CD4-positive, alpha-beta memory T cell (primary cell): ENCODE results near the gene CYS1. TPM values are rescaled to one million over a fixed set of nuclear protein-coding genes. Genes with fewer than 3 reads are reported as not detected.
A peak's percentile ranks its signal among the peaks of the same experiment; 100 is the strongest.

Experiments
- CTCF ChIA-PET: fragments of 350-600 bp; sonication (Branson Sonifier 250); formaldehyde crosslinking; loops from one replicate; lab custom pipeline; 2021; ENCODE audit warnings: inconsistent platforms; ENCODE audit not compliant: partially characterized antibody; lab: Charles Lee
- POLR2A ChIA-PET: fragments of 350-600 bp; sonication (Branson Sonifier 250); formaldehyde crosslinking; loops from one replicate; lab custom pipeline; 2021; ENCODE audit not compliant: partially characterized antibody; lab: Charles Lee
- DNase-seq, 5 donors: peaks; one replicate each; pipeline versions ENCODE4 v3.0.0 to v3.0.0-alpha.2; 2020 to 2022; ENCODE audit warnings: mixed read lengths in 1 of 5
- H3K27ac ChIP-seq: one replicate; pipeline ENCODE4 v1.7.0; 2013; ENCODE audit warnings: low read depth, low read length
- H3K27me3 ChIP-seq: 2 replicates; pipeline ENCODE4 v1.7.0; 2013; ENCODE audit warnings: mild to moderate bottlenecking, low read length, moderate library complexity; ENCODE audit not compliant: insufficient read depth
- H3K36me3 ChIP-seq: 2 replicates; pipeline ENCODE4 v1.7.0; 2013; ENCODE audit warnings: mild to moderate bottlenecking, low read length, moderate library complexity; ENCODE audit not compliant: insufficient read depth
- H3K4me1 ChIP-seq: 2 replicates; pipeline ENCODE4 v1.7.0; 2013; ENCODE audit warnings: mild to moderate bottlenecking, low read length, moderate library complexity; ENCODE audit not compliant: insufficient read depth
- H3K4me3 ChIP-seq, 2 donors: one replicate each; pipeline ENCODE4 v1.7.0; 2013; ENCODE audit warnings: low read length in 2 of 2, mild to moderate bottlenecking in 1 of 2
- H3K9me3 ChIP-seq, 2 donors: one replicate each; pipeline ENCODE4 v1.7.0; 2013; ENCODE audit warnings: low read length in 2 of 2, control low read depth in 1 of 2; ENCODE audit not compliant: control insufficient read depth in 1 of 2
- H3K27ac Mint-ChIP-seq, 7 donors: one replicate each; pipeline ENCODE4 v1.8.0; 2020 to 2021; ENCODE audit warnings: mixed read lengths in 7 of 7, mild to moderate bottlenecking in 6 of 7, inconsistent platforms in 3 of 7, moderate library complexity in 3 of 7
- H3K27me3 Mint-ChIP-seq, 2 donors: one replicate each; pipeline ENCODE4 v1.8.0; 2020 to 2021; ENCODE audit warnings: mixed read lengths in 2 of 2
- H3K36me3 Mint-ChIP-seq, 2 donors: one replicate each; pipeline ENCODE4 v1.8.0; 2020 to 2021; ENCODE audit warnings: mixed read lengths in 2 of 2, inconsistent platforms in 1 of 2, mild to moderate bottlenecking in 1 of 2
- H3K4me1 Mint-ChIP-seq, 4 donors: one replicate each; pipeline ENCODE4 v1.8.0; 2020 to 2021; ENCODE audit warnings: mixed read lengths in 4 of 4, mild to moderate bottlenecking in 1 of 4
- H3K4me3 Mint-ChIP-seq, 8 donors: one replicate each; pipeline ENCODE4 v1.8.0; 2020 to 2021; ENCODE audit warnings: mixed read lengths in 8 of 8, mild to moderate bottlenecking in 7 of 8, moderate library complexity in 6 of 8, inconsistent platforms in 3 of 8
- H3K9me3 Mint-ChIP-seq, 8 donors: one replicate each; pipeline ENCODE4 v1.8.0; 2020 to 2021; ENCODE audit warnings: mixed read lengths in 8 of 8, mild to moderate bottlenecking in 5 of 8, inconsistent platforms in 3 of 8, moderate library complexity in 1 of 8
- intact Hi-C: fragments of 100-400 bp; cut with micrococcal nuclease; formaldehyde crosslinking; loops from one replicate; pipeline ENCODE4 v1.15.1; 2023
- polyA plus RNA-seq, 2 donors: library from polyadenylated mRNA; unstranded; fragments of 300-500 nt; fragmentation: Illumina TruSeq; gene quantifications; one replicate each; pipeline ENCODE4 v1.2.3, GENCODE V29; 2021
- total RNA-seq, 2 experiments: library from RNA; stranded (reverse); gene quantifications; one replicate each; pipeline ENCODE4 v1.2.3, GENCODE V29; 2021

Gene CYS1
- not detected for total RNA-seq
- not detected for polyA plus RNA-seq

- H3K4me1 ChIP-seq, result peaks cover 24% of the 10 kb centered on the region
- CTCF ChIA-PET, result no interaction called here
- Mint-ChIP-seq H3K4me3 (peak within 1 kb of the TSS; percentile 78 to 91 (median 86)), H3K27me3 (peaks cover 53 to 60% of the 10 kb centered on the region in 2 donors), H3K36me3 (peaks cover 0 to 8% of the 10 kb centered on the region in 2 donors), H3K9me3 (peaks cover 0 to 2% (median 0%) of the 10 kb centered on the region in 8 donors), H3K4me1 (peaks cover 8 to 20% (median 11%) of the 10 kb centered on the region in 4 donors), H3K27ac (peak within 1 kb of the TSS; percentile 63 to 84 (median 77))
- peak within 1 kb of the TSS in 1 of 2 donors; percentile 32 for H3K4me3 ChIP-seq
- no peaks in the 10 kb centered on the region for H3K9me3 ChIP-seq
- H3K27ac ChIP-seq, result no peak within 1 kb of the TSS
- intact Hi-C loops, result no loop called here
- H3K36me3 ChIP-seq, result no peaks in the 10 kb centered on the region
- DNase-seq, result peak in 2 of 5 donors; percentile 7 to 17
- H3K27me3 ChIP-seq, result peaks cover 45% of the 10 kb centered on the region
- POLR2A ChIA-PET, result no interaction called here
Observed at GRCh38 chr2:10079870-10080535, at the start of gene CYS1. CYS1 (minus strand) TSS chr2:10080411; CDS start chr2:10080223, 188 bp downstream.

- intact Hi-C loops, result loop anchor here (10.0 kb wide), 1 partner anchor 205 kb away; no protein-coding TSS in a partner anchor
- Histone ChIP-seq H3K27ac (no peak overlapping the region), H3K27me3 (no peaks in the 10 kb centered on the region), H3K9me3 (no peaks in the 10 kb centered on the region), H3K4me1 (peaks cover 10% of the 10 kb centered on the region), H3K4me3 (no peak overlapping the region), H3K36me3 (no peaks in the 10 kb centered on the region)
- Mint-ChIP-seq H3K27ac (no peak overlapping the region), H3K36me3 (no peaks in the 10 kb centered on the region), H3K9me3 (no peaks in the 10 kb centered on the region), H3K4me1 (peaks cover 19 to 26% (median 22%) of the 10 kb centered on the region in 4 donors), H3K4me3 (no peak overlapping the region), H3K27me3 (peaks cover 0 to 1% of the 10 kb centered on the region in 2 donors)
- CTCF ChIA-PET, result interaction anchor here (0.6 to 11.4 kb wide), 6 partner anchors 13 to 539 kb away, joined by 3 to 178 read pairs (median 8); no protein-coding TSS in a partner anchor
- POLR2A ChIA-PET, result interaction anchor here (1.0 kb wide), 1 partner anchor 319 kb away, joined by 3 read pairs; the partner anchor contains the start of gene ODC1
- no peak for DNase-seq
Observed at GRCh38 chr2:10129490-10129889, 49.3 kb upstream of the CYS1 start.

- POLR2A ChIA-PET, result interaction anchor here (1.4 kb wide), 1 partner anchor 13 kb away, joined by 4 read pairs; no protein-coding TSS in a partner anchor
- peaks cover 26 to 37% (median 28%) of the 10 kb centered on the region in 4 donors for H3K4me1 Mint-ChIP-seq
- peaks cover 20% of the 10 kb centered on the region for H3K4me1 ChIP-seq
- H3K27ac Mint-ChIP-seq, result peak overlapping the region in 2 of 7 donors; percentile 11 to 33
- peaks cover 5 to 9% of the 10 kb centered on the region in 2 donors for H3K27me3 Mint-ChIP-seq
- peaks cover 1% of the 10 kb centered on the region for H3K27me3 ChIP-seq
- no peak overlapping the region for H3K4me3 ChIP-seq
- H3K9me3 ChIP-seq, result no peaks in the 10 kb centered on the region
- no peaks in the 10 kb centered on the region for H3K9me3 Mint-ChIP-seq
- H3K36me3 ChIP-seq, result no peaks in the 10 kb centered on the region
- no peak for DNase-seq
- no peaks in the 10 kb centered on the region for H3K36me3 Mint-ChIP-seq
- H3K4me3 Mint-ChIP-seq, result peak overlapping the region in 1 of 8 donors; percentile 36
- CTCF ChIA-PET, result interaction anchor here (0.5 to 11.4 kb wide), 7 partner anchors 14 to 540 kb away, joined by 3 to 178 read pairs (median 5); no protein-coding TSS in a partner anchor
- H3K27ac ChIP-seq, result no peak overlapping the region
- intact Hi-C loops, result loop anchor here (10.0 kb wide), 1 partner anchor 206 kb away; no protein-coding TSS in a partner anchor
Observed at GRCh38 chr2:10128420-10128819, 48.2 kb upstream of the CYS1 start.

- Histone ChIP-seq H3K9me3 (no peaks in the 10 kb centered on the region), H3K4me3 (no peak overlapping the region), H3K36me3 (no peaks in the 10 kb centered on the region), H3K4me1 (peaks cover 33% of the 10 kb centered on the region), H3K27ac (no peak overlapping the region), H3K27me3 (peaks cover 5% of the 10 kb centered on the region)
- ChIA-PET POLR2A (interaction anchor here (2.9 kb wide), 1 partner anchor 15 kb away, joined by 10 read pairs; no protein-coding TSS in a partner anchor), CTCF (interaction anchor here (0.9 to 11.4 kb wide), 7 partner anchors 15 to 309 kb away, joined by 3 to 178 read pairs (median 7); no protein-coding TSS in a partner anchor)
- Mint-ChIP-seq H3K27me3 (peaks cover 5 to 12% of the 10 kb centered on the region in 2 donors), H3K27ac (no peak overlapping the region), H3K36me3 (peaks cover 0 to 3% of the 10 kb centered on the region in 2 donors), H3K4me3 (no peak overlapping the region), H3K9me3 (no peaks in the 10 kb centered on the region), H3K4me1 (peaks cover 31 to 46% (median 34%) of the 10 kb centered on the region in 4 donors)
- intact Hi-C loops, result loop anchor here (10.0 kb wide), 1 partner anchor 208 kb away; no protein-coding TSS in a partner anchor
- no peak for DNase-seq
Observed at GRCh38 chr2:10126632-10127026, 46.4 kb upstream of the CYS1 start.

- peaks cover 5 to 12% of the 10 kb centered on the region in 2 donors for H3K27me3 Mint-ChIP-seq
- DNase-seq, result no peak
- H3K4me1 Mint-ChIP-seq, result peaks cover 35 to 52% (median 38%) of the 10 kb centered on the region in 4 donors
- peaks cover 0 to 4% of the 10 kb centered on the region in 2 donors for H3K36me3 Mint-ChIP-seq
- no peaks in the 10 kb centered on the region for H3K9me3 Mint-ChIP-seq
- Histone ChIP-seq H3K27me3 (peaks cover 5% of the 10 kb centered on the region), H3K9me3 (no peaks in the 10 kb centered on the region), H3K27ac (no peak overlapping the region), H3K4me3 (no peak overlapping the region), H3K36me3 (no peaks in the 10 kb centered on the region), H3K4me1 (peaks cover 38% of the 10 kb centered on the region)
- POLR2A ChIA-PET, result interaction anchor here (2.9 to 3.3 kb wide), 2 partner anchors 16 to 283 kb away, joined by 10 to 25 read pairs; no protein-coding TSS in a partner anchor
- intact Hi-C loops, result loop anchor here (10.0 kb wide), 1 partner anchor 209 kb away; no protein-coding TSS in a partner anchor
- H3K27ac Mint-ChIP-seq, result peak overlapping the region in 3 of 7 donors; percentile 74 to 81 (median 80)
- CTCF ChIA-PET, result interaction anchor here (0.7 to 11.4 kb wide), 17 partner anchors 9 to 537 kb away, joined by 3 to 178 read pairs (median 4); no protein-coding TSS in a partner anchor
- H3K4me3 Mint-ChIP-seq, result peak overlapping the region in 1 of 8 donors; percentile 71
Observed at GRCh38 chr2:10125842-10126631, 45.8 kb upstream of the CYS1 start.

- Mint-ChIP-seq H3K36me3 (peaks cover 0 to 6% of the 10 kb centered on the region in 2 donors), H3K27ac (peak overlapping the region in 2 of 7 donors; percentile 65 to 81), H3K4me1 (peaks cover 34 to 64% (median 45%) of the 10 kb centered on the region in 4 donors), H3K27me3 (peaks cover 5 to 12% of the 10 kb centered on the region in 2 donors), H3K4me3 (peak overlapping the region in 4 of 8 donors; percentile 26 to 61 (median 46)), H3K9me3 (no peaks in the 10 kb centered on the region)
- no peak overlapping the region for H3K27ac ChIP-seq
- H3K36me3 ChIP-seq, result no peaks in the 10 kb centered on the region
- H3K4me3 ChIP-seq, result no peak overlapping the region
- peaks cover 48% of the 10 kb centered on the region for H3K4me1 ChIP-seq
- POLR2A ChIA-PET, result interaction anchor here (1.0 to 3.3 kb wide), 6 partner anchors 17 to 323 kb away, joined by 3 to 25 read pairs (median 11); partner anchors contain the start of gene ODC1
- peak; percentile 74 to 79 (median 76) for DNase-seq
- CTCF ChIA-PET, result interaction anchor here (0.8 to 11.4 kb wide), 24 partner anchors 9 to 324 kb away, joined by 3 to 178 read pairs (median 5); partner anchors contain the start of gene ODC1
- intact Hi-C loops, result loop anchor here (1.0 to 10.0 kb wide), 6 partner anchors 52 to 544 kb away; no protein-coding TSS in a partner anchor
- peaks cover 5% of the 10 kb centered on the region for H3K27me3 ChIP-seq
- no peaks in the 10 kb centered on the region for H3K9me3 ChIP-seq
Observed at GRCh38 chr2:10124538-10125045, 44.4 kb upstream of the CYS1 start.
